Thoracic aorta (tissue), 2 donors: ENCODE data around the gene RNF183. TPM values are rescaled to one million over a fixed set of nuclear protein-coding genes. Genes with fewer than 3 reads are reported as not detected.

Experiments
- ATAC-seq: fragments of 150-250 bp; one replicate; pipeline ENCODE4 v1.8.0; 2017; ENCODE audit warnings: low read depth; ENCODE audit not compliant: insufficient number of reproducible peaks, low FRiP score
- DNase-seq: peaks from one replicate; pipeline ENCODE4 v3.0.0-alpha.2; 2020; ENCODE audit warnings: low spot score
- H3K27ac ChIP-seq, 2 donors: fragments of 200-600 bp; sonication (generic); 1 replicate in 1 of 2; 2 replicates in 1 of 2; pipeline ENCODE4 v1.5.1; 2016; ENCODE audit warnings: mild to moderate bottlenecking in 2 of 2, moderate library complexity in 2 of 2
- H3K27me3 ChIP-seq: fragments of 200-600 bp; sonication (generic); replicated peaks from 2 replicates; pipeline ENCODE4 v1.6.0; 2016; ENCODE audit warnings: mild to moderate bottlenecking; ENCODE audit not compliant: insufficient read depth
- H3K36me3 ChIP-seq: fragments of 200-600 bp; sonication (generic); one replicate; pipeline ENCODE4 v1.5.1; 2016
- H3K4me1 ChIP-seq, 2 donors: fragments of 200-600 bp; sonication (generic); 1 replicate in 1 of 2; 2 replicates in 1 of 2; pipeline versions ENCODE4 v1.5.1 to v1.6.0; 2016; ENCODE audit warnings: low read depth in 2 of 2, mild to moderate bottlenecking in 1 of 2; ENCODE audit not compliant: control insufficient read depth in 1 of 2
- H3K4me3 ChIP-seq: fragments of 200-600 bp; sonication (generic); 2 replicates; pipeline ENCODE4 v1.5.1; 2016; ENCODE audit warnings: mild to moderate bottlenecking
- H3K9me3 ChIP-seq: fragments of 200-600 bp; sonication (generic); 2 replicates; pipeline ENCODE4 v1.5.1; 2016
- CTCF ChIP-seq: fragments of 200-600 bp; sonication (generic); IDR thresholded peaks from one replicate; pipeline ENCODE4 v1.5.1; 2019; ENCODE audit warnings: antibody characterized with exemption
- total RNA-seq, 2 donors: library from RNA; depleted of rRNA; stranded (reverse); fragments of >200 nt; gene quantifications; one replicate each; pipeline versions ENCODE4 v1.1.0 to v1.2.3, GENCODE V29; 2016

Gene RNF183
- total RNA-seq, 2 donors from 2014 or later = not detected

- Histone ChIP-seq H3K27ac (no peak overlapping the region), H3K4me3 (no peak overlapping the region), H3K4me1 (peaks cover 0 to 32% of the 10 kb centered on the region in 2 donors), H3K9me3 (no peaks in the 10 kb centered on the region), H3K27me3 (no peaks in the 10 kb centered on the region), H3K36me3 (no peaks in the 10 kb centered on the region)
- DNase-seq (no peak), ATAC-seq (no peak)
- TF ChIP-seq CTCF = peak; percentile 43
Measured at GRCh38 chr9:113317777-113318176, 14.6 kb upstream of the RNF183 start.

- ATAC-seq (no peak), DNase-seq (no peak)
- H3K27ac ChIP-seq = peak overlapping the region; percentile 52 to 66
- H3K4me3 ChIP-seq = peak overlapping the region; percentile 54
- no peaks in the 10 kb centered on the region for H3K9me3 ChIP-seq
- H3K4me1 ChIP-seq = peaks cover 0 to 32% of the 10 kb centered on the region in 2 donors
- TF ChIP-seq CTCF = no peak
- no peaks in the 10 kb centered on the region for H3K36me3 ChIP-seq
- no peaks in the 10 kb centered on the region for H3K27me3 ChIP-seq
Measured at GRCh38 chr9:113316030-113316429, 12.9 kb upstream of the RNF183 start.

- no peaks in the 10 kb centered on the region for H3K9me3 ChIP-seq
- no peaks in the 10 kb centered on the region for H3K36me3 ChIP-seq
- peaks cover 0 to 32% of the 10 kb centered on the region in 2 donors for H3K4me1 ChIP-seq
- no peak for TF ChIP-seq CTCF
- no peak overlapping the region for H3K4me3 ChIP-seq
- H3K27me3 ChIP-seq = no peaks in the 10 kb centered on the region
- DNase-seq = no peak
- H3K27ac ChIP-seq = peak overlapping the region; percentile 52 to 66
- ATAC-seq = no peak
Measured at GRCh38 chr9:113315231-113315630, 12.1 kb upstream of the RNF183 start.

GRCh38 chr9:113313261-113313660 lies 10.1 kb upstream of the RNF183 start:
- TF ChIP-seq CTCF = no peak
- no peak overlapping the region for H3K27ac ChIP-seq
- H3K9me3 ChIP-seq = no peaks in the 10 kb centered on the region
- H3K36me3 ChIP-seq = no peaks in the 10 kb centered on the region
- no peak overlapping the region for H3K4me3 ChIP-seq
- no peaks in the 10 kb centered on the region for H3K27me3 ChIP-seq
- H3K4me1 ChIP-seq = peaks cover 0 to 32% of the 10 kb centered on the region in 2 donors
- DNase-seq = no peak
- ATAC-seq = no peak

DNA sequence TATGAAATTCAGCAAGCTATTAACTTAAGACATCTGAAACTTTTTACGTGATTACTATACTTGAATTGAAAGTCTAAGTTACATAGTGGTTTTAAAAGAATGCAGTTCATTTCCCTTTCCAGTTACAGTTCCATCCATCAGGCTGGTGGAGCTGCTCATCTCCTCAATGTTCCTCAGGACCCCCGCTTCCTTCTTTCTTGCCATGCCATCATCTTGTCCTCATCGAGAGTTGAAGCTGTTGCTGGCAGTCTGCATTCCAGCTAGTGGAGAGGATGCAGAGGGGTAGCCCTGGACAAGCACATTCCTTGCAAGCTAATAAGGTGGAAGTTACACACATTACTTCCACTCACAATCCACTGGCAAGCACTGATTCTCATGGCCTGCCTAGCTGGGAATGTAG lies 8.8 kb upstream of the RNF183 start:
- H3K36me3 ChIP-seq = no peaks in the 10 kb centered on the region
- peaks cover 0 to 19% of the 10 kb centered on the region in 2 donors for H3K4me1 ChIP-seq
- no peaks in the 10 kb centered on the region for H3K9me3 ChIP-seq
- no peak overlapping the region for H3K4me3 ChIP-seq
- no peak for TF ChIP-seq CTCF
- DNase-seq = no peak
- H3K27ac ChIP-seq = no peak overlapping the region
- no peaks in the 10 kb centered on the region for H3K27me3 ChIP-seq
- ATAC-seq = no peak
